Measurements from ENCODE around the gene ZNF594.
"Not testable (repeated sequence)": the region's sequence is repeated elsewhere in the genome, so short reads cannot be mapped to it uniquely, and the experiment has no call there.

ZNF594 gene

GRCh38 chr17:5200360-5200759 lies 8.7 kb upstream of the ZNF594 start:
- DNase-seq, result no peak

- no peak for DNase-seq
Measured at GRCh38 chr17:5198472-5198871, 6.8 kb upstream of the ZNF594 start.

- no peak for DNase-seq
Measured at GRCh38 chr17:5194346-5194745, 2.7 kb upstream of the ZNF594 start.

DNA sequence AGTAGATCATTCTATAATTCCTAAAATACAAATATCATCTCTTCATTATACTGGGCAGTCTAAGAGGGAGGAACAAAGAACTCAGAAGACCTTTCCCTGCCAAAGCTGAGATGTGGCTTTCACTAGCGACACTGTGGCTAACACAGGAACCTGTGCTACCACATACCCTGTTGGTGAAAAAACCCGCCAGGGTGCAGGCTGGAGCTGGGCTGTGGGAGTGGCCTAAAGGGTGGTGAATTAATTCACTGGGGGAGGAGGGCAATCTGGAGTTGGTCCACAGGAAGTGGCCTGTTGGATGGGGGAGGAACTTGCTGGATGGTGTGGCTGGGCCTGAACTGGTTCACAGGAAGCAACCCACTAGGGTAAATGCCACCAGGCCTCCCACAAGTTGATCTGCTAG lies 7.4 kb downstream of the ZNF594 start:
- no peak for DNase-seq

- no peak for DNase-seq
Measured at GRCh38 chr17:5183410-5183793, 8.3 kb downstream of the ZNF594 start.

DNA sequence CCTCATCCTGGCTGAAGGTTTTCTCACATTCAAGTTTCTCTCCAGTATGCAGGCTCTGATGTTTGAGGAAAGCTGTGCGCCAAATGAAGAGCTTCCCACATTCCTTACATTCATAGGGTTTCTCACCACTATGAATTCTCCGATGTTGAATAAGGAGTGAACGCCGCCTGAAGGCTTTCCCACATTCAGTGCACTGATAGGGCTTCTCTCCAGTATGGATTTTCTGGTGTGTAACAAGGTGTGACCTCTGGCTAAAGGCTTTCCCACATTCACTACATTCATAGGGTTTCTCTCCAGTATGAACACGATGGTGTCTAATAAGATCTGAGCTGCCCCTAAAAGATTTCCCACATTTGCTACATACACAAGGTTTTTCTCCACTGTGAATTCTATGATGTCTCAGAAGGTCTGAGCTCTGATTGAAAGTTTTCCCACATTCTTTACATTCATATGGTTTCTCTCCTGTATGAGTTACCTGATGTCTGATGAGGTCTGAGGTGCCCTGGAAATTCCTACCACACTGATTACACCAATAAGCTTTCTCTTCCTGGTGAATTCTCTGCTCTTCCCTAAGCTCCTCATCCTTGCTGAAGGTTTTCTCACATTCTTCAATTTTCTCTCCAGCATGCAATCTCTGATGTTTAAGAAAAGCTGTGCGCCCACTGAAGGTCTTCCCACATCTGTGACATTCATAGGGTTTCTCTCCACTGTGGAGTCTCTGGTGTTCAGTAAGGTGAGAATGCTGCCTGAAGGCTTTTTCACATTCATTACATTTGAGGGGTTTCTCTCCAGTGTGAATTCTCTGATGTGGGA lies 8.9 kb downstream of the ZNF594 start:
- no peak for DNase-seq

GRCh38 chr17:5181509-5182305 lies 10.0 kb downstream of the ZNF594 start:
- no peak for DNase-seq

- DNase-seq, result no peak
Measured at GRCh38 chr17:5179003-5179402, 12.7 kb downstream of the ZNF594 start.

- not testable (repeated sequence) for DNase-seq
Measured at GRCh38 chr17:5175027-5175426, 16.6 kb downstream of the ZNF594 start.

DNA sequence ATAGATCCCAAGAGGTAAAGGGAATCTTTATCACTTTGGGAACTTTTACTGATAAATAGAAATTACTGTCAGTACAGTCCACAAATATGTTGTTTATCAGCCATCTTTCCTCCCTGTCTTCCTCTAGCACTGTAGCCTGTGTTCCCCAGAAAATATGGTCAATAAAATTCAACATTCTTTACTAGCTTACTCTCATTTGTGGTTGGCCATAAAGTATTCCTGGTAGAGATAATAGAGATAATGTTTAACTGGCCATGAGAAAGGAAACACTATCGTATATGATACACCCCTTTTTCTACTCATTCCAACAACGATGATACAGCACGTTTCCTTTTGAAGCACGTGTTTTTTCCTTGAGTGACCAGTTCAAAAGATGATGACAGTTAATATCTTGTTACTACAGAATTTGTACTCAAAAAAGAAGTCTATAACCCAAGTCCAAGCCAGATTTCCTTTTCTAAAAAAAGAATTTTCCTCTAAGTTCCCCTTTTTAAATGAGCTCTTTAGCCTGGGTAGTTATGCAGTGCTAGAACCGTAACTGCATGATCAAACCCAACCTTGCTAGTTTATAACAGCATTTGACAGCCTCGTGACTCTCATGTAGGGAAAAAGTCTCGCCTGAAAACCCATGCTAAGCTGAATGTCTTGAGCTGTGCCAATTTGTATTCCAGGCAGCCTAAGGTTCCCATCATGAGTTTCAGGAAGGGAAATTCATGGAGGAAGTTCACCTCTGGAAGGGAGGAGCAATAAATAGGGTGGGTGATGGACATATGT lies 25.7 kb downstream of the ZNF594 start:
- DNase-seq, result not testable (repeated sequence)

GRCh38 chr17:5164436-5164835 lies 27.2 kb downstream of the ZNF594 start:
- no peak for DNase-seq

DNA sequence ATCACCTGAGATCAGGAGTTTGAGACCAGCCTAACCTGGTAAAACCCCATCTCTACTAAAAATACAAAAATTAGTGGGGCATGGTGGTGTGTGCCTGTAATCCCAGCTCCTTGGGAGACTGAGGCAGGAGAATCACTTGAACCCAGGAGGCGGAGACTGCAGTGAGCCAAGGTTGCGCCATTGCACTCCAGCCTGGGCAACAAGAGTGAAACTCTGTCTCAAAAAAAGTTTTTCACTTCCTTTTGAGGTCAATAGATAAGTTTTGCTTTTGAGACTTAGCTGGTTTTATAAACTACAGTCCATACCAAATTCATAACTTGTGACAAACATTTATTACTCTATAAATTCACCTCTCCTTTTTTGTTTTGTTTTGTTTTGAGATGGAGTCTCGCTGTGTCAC lies 29.9 kb downstream of the ZNF594 start:
- not testable (repeated sequence) for DNase-seq

- not testable (repeated sequence) for DNase-seq
Measured at GRCh38 chr17:5160702-5161101, 31.0 kb downstream of the ZNF594 start.

- DNase-seq, result not testable (repeated sequence)
Measured at GRCh38 chr17:5146122-5146521, 45.5 kb downstream of the ZNF594 start.

DNA sequence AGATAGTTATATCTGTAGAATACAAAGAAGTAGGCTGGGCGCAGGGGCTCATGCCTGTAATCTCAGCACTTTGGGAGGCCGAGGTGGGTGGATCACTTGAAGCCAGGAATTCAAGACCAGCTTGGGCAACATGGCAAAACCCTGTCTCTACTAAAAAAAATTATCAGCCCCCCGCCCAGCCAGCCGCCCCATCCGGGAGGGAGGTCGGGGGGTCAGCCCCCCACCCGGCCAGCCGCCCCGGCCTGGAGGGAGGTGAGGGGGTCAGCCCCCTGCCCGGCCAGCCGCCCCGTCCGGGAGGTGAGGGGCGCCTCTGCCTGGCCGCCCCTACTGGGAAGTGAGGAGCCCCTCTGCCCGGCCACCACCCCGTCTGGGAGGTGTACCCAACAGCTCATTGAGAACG lies 48.8 kb downstream of the ZNF594 start:
- DNase-seq, result not testable (repeated sequence)

DNA sequence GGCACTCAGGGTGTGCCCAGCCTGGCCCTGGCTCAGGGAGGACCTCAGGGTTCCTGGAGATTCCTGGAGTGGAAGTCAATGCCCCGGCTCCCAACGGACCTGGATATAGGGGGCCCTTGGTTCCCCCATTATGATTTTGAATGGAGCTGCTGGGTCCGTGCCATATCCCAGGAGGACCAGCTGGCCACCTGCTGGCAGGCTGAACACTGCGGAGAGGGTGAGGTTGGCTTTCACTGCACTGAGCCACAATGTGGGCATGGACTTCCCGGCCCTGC lies 52.3 kb downstream of the ZNF594 start:
- no peak for DNase-seq

DNA sequence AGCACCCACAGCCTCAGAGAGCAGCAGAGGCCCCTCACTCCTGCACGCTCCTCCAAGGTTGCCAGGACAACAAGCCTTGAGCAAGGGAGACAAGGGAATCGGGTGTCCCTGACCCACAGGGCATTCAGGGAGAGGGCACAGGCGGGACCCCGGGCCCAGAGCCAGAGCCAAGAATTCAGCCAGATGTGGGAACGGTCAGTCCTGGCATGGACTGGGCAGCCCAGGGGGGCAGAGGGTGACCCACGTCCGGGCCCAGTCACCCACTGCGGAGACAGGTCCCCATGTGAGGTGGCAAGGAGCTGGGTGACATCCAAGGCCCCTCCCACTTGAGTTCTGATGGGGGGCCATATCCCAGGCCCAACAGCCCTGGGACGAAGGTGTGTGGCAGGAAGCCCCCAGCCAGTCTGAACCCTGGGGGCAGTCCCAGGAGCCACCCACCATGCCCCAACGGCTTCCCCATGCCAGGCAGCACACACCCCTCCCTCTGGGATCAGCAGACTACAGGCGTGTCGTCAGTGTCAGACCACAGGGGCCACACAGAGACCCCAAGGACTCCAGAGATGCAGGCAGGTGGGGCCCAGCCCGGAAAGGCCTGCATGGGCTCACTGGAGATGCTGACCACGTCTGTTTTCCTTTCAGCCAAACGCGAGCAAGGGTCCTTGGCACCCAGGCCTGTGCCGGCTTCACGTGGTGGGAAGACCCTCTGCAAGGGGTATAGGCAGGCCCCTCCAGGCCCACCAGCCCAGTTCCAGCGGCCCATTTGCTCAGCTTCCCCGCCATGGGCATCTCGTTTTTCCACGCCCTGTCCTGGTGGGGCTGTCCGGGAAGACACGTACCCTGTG lies 52.8 kb downstream of the ZNF594 start:
- no peak for DNase-seq

DNA sequence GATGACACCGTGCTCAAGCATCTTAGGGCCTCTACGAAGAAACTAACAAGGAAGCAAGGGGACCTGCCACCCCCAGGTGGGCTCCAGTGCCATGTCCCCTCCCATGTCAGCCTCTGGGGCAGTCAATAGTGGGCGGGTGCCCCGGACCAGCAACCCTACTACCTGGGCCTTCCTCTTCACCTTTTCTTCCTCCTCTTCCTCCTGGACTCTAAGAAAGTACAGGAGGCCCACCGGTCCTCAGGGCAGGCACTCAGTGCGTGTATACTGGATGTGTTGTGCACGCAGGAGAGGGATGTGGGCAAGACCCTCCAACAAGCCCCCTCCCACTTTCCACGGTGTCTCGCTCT lies 53.5 kb downstream of the ZNF594 start:
- not testable (repeated sequence) for DNase-seq

DNA sequence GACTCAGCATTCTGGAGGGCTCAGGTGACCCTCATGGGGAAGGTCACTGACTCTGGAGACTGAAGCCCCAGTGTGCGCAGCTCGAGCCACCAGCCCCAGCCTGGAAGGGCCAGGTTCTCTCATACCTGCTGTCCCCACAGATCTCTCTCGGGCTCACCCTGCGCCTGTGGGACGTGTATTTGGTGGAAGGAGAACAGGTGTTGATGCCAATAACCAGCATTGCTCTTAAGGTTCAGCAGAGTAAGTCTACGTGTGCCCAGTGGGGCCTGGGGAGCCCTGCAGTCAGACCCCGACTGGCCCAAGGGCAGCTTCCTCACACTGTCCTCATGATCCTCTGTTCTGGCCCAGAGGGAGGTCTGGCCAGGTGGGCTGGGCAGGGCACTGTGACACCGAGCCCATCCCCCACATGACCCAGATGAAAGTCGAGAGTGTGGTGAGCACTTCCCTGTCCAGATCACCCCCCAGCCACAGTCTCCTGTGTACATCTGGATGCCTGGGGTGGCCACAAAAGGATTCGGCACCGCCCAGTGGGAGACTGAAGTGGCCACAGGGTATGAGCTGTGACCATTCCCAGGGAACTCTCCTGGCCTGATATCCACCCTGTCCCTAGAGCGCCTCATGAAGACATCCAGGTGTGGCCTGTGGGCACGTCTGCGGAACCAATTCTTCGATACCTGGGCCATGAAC lies 54.0 kb downstream of the ZNF594 start:
- peak in 1 of 2 experiments; percentile 13 for DNase-seq

DNA sequence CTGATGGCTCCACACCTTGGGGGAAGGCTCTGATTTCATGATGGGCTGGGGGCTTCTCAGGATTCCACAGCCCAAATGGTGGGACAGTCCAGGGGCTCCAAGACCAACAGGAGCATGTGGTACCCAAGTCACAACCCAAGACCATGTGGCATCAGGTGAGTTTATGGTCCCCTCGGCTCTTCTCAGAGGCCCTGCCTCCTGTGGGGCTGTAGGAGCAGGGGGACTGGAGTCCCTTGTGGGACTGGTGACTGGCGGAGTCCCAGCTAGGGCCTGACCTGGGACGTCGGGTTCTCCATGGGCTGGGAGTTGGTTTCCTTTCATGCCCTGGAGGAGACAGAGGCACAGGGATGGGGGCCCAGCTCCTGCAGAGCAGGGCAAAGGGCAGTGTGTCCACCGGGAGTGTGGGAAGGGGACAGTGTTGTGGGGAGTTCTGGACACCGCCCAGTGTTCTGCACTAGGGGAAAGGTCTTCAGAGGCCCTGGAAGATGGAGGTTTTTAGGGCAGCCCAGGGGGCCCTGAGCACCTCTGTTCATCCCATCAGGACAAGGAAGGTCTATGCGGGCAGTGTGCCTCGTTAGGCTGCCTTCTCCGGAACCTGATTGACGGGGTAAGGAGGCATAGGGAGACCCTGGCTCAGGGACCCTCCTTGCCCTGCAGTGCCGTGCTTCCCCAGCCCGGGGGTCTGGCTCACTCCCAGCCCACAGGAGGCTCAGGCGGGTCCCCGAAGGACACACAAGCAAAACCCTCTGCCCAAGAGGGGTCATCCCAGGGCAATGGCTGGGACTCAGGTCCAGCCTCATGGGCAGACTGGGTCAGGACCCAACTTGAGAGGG lies 54.9 kb downstream of the ZNF594 start:
- DNase-seq, result peak in 1 of 2 experiments; percentile 10
